Heart right ventricle (tissue), 16 donors: ENCODE data around the gene CAV3. TPM values are rescaled to one million over a fixed set of nuclear protein-coding genes. Genes with fewer than 3 reads are reported as not detected.

Source experiments
- ATAC-seq, 8 donors: fragments of 200-7000 bp; cut with Tn5 transposase; one replicate each; pipeline ENCODE4 v1.9.1; 2020; ENCODE audit warnings: mild to moderate bottlenecking in 8 of 8, moderate library complexity in 8 of 8, moderate number of reproducible peaks in 1 of 8
- DNase-seq, 2 donors: peaks; one replicate each; pipeline ENCODE4 v3.0.0-alpha.2; 2020
- H3K27ac ChIP-seq, 10 donors: fragments of 200-600 bp; sonication (generic) in 2 of 10; one replicate each; pipeline versions ENCODE4 v1.5.0 to v1.8.0; 2020 to 2022; ENCODE audit warnings: mild to moderate bottlenecking in 3 of 10
- H3K27me3 ChIP-seq, 7 donors: fragments of 200-600 bp; one replicate each; pipeline ENCODE4 v1.8.0; 2021 to 2022; ENCODE audit warnings: mild to moderate bottlenecking in 2 of 7
- H3K36me3 ChIP-seq, 9 donors: fragments of 200-600 bp; sonication (generic) in 1 of 9; one replicate each; pipeline versions ENCODE4 v1.5.0 to v1.8.0; 2020 to 2022; ENCODE audit warnings: mild to moderate bottlenecking in 2 of 9
- H3K4me1 ChIP-seq, 9 donors: fragments of 200-600 bp; sonication (generic) in 1 of 9; one replicate each; pipeline versions ENCODE4 v1.5.0 to v1.8.0; 2020 to 2022; ENCODE audit warnings: mild to moderate bottlenecking in 4 of 9
- H3K4me3 ChIP-seq, 10 donors: fragments of 200-600 bp; sonication (generic) in 2 of 10; one replicate each; pipeline versions ENCODE4 v1.5.0 to v1.8.0; 2020 to 2022; ENCODE audit warnings: mild to moderate bottlenecking in 7 of 10, moderate library complexity in 2 of 10
- H3K9me3 ChIP-seq, 11 donors: fragments of 200-600 bp in 10 of 11; sonication (generic) in 2 of 11; one replicate each; pipeline versions ENCODE4 v1.5.0 to v1.8.0; 2013 to 2022; ENCODE audit warnings: mild to moderate bottlenecking in 2 of 11, control low read depth in 1 of 11, moderate library complexity in 1 of 11
- whole genome bisulfite sequencing, 2 donors: extraction: QIAGEN DNeasy Blood & Tissue Kit; methylation state at CpG; one replicate each; pipeline ENCODE4 v1.1.7; 2013; ENCODE audit warnings: inconsistent platforms in 1 of 2; 5-methylcytosine and 5-hydroxymethylcytosine counted together
- intact Hi-C, 10 donors: fragments of 100-400 bp; cut with DNase I; formaldehyde crosslinking; loops; one replicate each; pipeline versions ENCODE4 v1.11.1 to v1.14.2; 2022
- polyA plus RNA-seq, 2 donors: library from polyadenylated mRNA; stranded (reverse); fragments of 200-250 nt; gene quantifications; one replicate each; pipeline ENCODE4 v1.2.3, GENCODE V29; 2013
- total RNA-seq, 10 donors: library from RNA; stranded (reverse); fragmentation: NEBNext Ultra II Directional in 3 of 10; extraction: Animal tissue kit (Norgen Biotek cat#: 25700) in 3 of 10; gene quantifications; one replicate each; pipeline versions ENCODE4 v1.2.1 to v1.2.4, GENCODE V29; 2021 to 2023
- TF ChIP-seq, protein P1 (sequence below), 9 donors: fragments of 200-600 bp; sonication (generic) in 2 of 9; IDR thresholded peaks; one replicate each; pipeline versions ENCODE4 v1.5.0 to v1.8.0; 2021 to 2022; ENCODE audit warnings: antibody characterized with exemption in 9 of 9, mild to moderate bottlenecking in 5 of 9, moderate library complexity in 1 of 9
- donor health status: Arrhythmogenic right ventricular cardiomyopathy.
- donor health status: ischemic (EF 13 %, LVEDD 7.1; RV severe dilation, severe dysfunction).
- donor health status: healthy with polysubstance abuse.
- donor health status: DM: no; HTN: yes; CAD: no.
- donor health status: DM: no; HTN: no; CAD: no.
- donor health status: ischemic (EF 25% LVEDD 6.9; RV normal size, moderate dysfunction).
- donor health status: ischemic (EF 25% LVEDD 5.7; RV mildly dilated, moderate dysfunction).
- donor health status: healthy.
- donor health status: DM: yes; HTN: yes; CAD: no.
- donor health status: Ischemic cardiomyopathy.
- donor health status: ischemic (EF 35%, LVEDD 5.7; RV mildly dilated, moderate dysfunction).
- donor health status: nonischemic (EF 11% LVEDD 7.7; RV severe dilation, severe dysfunction).
- donor health status: DM: yes; HTN: yes; CAD: no.
- donor health status: PGD.
- donor health status: ischemic (EF 29% LVEDD 5.4; RV normal size, mild dysfunction).
- donor health status: nonischemic (EF 23%, LVEDD 6.1; RV moderate dilation, normal function).

CAV3 gene
- total and polyA plus RNA-seq, 12 donors = 16.8 to 32.4 (median 23.9) TPM

DNA sequence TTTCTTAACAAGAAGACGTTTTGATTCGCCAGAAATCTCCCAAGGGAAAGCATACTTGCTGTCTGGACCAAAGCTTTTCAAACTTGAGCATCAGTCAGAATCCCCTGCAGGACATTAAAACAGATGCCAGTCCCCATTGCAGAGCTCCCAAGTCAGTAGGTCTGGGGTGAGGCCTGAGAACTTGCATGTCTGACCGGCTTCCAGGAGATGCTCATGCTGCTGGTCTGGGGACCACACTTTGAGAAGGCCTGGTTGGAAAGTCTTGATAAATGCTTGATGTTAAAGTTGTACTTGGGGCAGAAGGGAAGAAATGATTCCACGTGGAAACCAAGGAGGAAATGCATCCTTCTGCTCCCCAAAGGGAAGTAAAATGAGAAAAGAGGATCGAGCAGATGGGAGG, 24.3 kb upstream of the CAV3 start:
- TF ChIP-seq, protein P1, sequence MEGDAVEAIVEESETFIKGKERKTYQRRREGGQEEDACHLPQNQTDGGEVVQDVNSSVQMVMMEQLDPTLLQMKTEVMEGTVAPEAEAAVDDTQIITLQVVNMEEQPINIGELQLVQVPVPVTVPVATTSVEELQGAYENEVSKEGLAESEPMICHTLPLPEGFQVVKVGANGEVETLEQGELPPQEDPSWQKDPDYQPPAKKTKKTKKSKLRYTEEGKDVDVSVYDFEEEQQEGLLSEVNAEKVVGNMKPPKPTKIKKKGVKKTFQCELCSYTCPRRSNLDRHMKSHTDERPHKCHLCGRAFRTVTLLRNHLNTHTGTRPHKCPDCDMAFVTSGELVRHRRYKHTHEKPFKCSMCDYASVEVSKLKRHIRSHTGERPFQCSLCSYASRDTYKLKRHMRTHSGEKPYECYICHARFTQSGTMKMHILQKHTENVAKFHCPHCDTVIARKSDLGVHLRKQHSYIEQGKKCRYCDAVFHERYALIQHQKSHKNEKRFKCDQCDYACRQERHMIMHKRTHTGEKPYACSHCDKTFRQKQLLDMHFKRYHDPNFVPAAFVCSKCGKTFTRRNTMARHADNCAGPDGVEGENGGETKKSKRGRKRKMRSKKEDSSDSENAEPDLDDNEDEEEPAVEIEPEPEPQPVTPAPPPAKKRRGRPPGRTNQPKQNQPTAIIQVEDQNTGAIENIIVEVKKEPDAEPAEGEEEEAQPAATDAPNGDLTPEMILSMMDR (IDR thresholded peaks at IDR 0.05) = no peak
- 62 to 66% methylated on average over 5 of the region's 5 CpGs for WGBS, 2 donors
- ATAC-seq (no peak), DNase-seq (no peak)
- Histone ChIP-seq H3K36me3 (no peaks in the 10 kb centered on the region), H3K27ac (no peak overlapping the region), H3K27me3 (no peaks in the 10 kb centered on the region), H3K4me1 (peaks cover 0 to 16% (median 0%) of the 10 kb centered on the region in 9 donors), H3K9me3 (peaks cover 0 to 25% (median 4%) of the 10 kb centered on the region in 11 donors), H3K4me3 (no peak overlapping the region)
- intact Hi-C loops = no loop called here

DNA sequence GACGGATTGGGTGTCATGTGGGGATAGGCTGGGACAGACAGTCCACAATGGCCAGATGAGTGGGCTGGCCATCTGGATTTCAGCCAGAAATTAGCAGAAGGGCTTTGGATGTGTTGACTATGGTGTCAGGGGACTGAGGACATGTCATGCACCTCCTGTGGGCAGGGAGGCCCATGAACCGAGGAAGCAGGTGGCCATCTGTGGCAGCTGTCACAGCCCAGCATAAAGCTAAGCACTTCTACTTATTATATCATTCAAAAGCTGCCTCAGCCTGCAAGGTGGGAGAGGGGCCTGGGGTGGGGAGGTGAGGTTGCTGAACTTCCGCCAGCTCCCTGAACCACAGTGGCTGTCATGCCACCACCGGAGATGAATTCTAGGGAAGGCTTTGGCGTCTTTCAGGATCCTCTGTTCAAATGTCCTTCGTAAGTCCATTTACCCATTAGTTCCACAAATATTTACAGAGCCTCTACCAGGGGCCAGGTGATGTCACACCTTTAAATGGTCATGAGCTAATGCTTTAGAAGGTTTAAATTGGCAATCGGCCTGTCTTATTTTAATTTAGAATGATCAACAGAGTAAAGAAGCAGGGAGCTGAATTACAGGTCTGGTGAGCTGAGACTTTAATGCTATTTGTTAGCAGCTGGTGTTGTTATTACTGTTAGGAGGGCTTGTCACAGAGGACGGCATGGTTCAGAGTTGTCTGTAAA, 23.6 kb upstream of the CAV3 start:
- no peaks in the 10 kb centered on the region for H3K27me3 ChIP-seq
- peaks cover 0 to 16% (median 0%) of the 10 kb centered on the region in 9 donors for H3K4me1 ChIP-seq
- ATAC-seq (no peak), DNase-seq (no peak)
- 81 to 85% methylated on average over 8 of the region's 8 CpGs for WGBS, 2 donors
- intact Hi-C loops = no loop called here
- TF ChIP-seq, protein P1 (IDR thresholded peaks at IDR 0.05) = no peak
- no peak overlapping the region for H3K27ac ChIP-seq
- H3K4me3 ChIP-seq = no peak overlapping the region
- H3K36me3 ChIP-seq = no peaks in the 10 kb centered on the region
- peaks cover 0 to 19% (median 4%) of the 10 kb centered on the region in 11 donors for H3K9me3 ChIP-seq

DNA sequence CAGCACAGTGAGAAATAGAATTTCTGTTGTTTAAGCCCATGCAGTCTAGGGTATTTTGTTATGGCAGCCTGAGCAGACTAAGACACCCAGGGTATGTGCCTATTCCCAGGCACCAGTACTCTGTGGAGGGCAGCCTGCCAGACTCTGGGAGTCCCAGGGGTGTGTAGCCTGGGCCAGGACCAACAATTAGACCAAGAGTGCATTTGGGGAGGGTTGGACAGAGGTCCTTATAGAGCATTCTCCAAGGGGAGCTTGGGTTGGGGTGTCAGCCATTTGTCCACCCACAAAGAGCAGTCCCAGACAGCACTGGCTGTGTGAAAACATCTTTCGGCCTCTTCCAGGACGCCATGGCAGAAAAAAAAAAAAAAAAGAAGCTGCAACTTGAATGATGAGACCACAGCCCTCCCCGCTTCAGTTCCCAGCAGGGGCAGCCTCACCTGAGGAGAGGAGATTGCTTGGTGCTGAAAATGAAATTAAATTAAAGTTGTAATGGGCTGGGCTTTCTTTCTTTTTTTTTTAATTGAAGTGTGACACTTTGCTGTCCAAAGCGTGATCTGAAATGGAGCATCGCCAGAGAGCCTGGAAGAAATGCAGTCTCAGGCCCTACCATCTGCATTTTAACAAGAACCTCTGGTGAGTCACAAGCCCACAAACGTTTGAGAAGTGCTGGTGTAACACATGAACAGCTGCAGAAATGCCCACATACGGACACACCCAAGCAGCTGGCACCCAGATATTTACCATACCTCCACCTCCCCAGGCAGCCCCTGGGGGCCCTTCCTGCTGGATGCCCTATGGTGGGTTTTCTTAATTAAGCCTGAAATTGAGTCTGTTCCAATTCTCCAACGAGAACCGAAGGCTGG, 21.3 kb upstream of the CAV3 start:
- Histone ChIP-seq H3K4me3 (no peak overlapping the region), H3K36me3 (no peaks in the 10 kb centered on the region), H3K9me3 (no peaks in the 10 kb centered on the region), H3K27me3 (no peaks in the 10 kb centered on the region), H3K27ac (no peak overlapping the region), H3K4me1 (peaks cover 0 to 16% (median 0%) of the 10 kb centered on the region in 9 donors)
- DNase-seq (no peak), ATAC-seq (peak in 3 of 8 donors; percentile 27 to 56 (median 38))
- WGBS, 2 donors = 61 to 62% methylated on average over 9 of the region's 9 CpGs
- intact Hi-C loops = no loop called here
- TF ChIP-seq, protein P1 (IDR thresholded peaks at IDR 0.05) = no peak

DNA sequence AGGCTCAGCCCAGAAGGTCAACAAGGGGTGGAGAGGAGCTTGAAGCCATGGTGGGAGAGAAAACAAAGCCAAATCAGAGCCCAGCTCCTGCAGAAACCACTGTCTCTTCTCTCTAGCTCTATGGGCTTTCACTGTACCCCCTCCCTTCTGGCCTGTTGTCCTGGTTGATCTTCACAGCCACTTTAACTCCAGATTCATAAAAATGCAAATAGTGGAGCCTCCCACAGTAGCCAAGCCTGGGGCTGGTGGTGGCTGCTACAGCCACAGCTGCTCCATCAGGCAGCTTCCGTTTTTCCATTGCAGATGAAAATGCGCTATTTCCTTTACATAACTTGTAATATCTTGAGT, 20.7 kb upstream of the CAV3 start:
- Histone ChIP-seq H3K4me1 (peaks cover 0 to 16% (median 0%) of the 10 kb centered on the region in 9 donors), H3K27me3 (no peaks in the 10 kb centered on the region), H3K9me3 (no peaks in the 10 kb centered on the region), H3K36me3 (no peaks in the 10 kb centered on the region), H3K4me3 (no peak overlapping the region), H3K27ac (no peak overlapping the region)
- no peak for ATAC-seq
- 78 to 82% methylated on average over 2 of the region's 2 CpGs for WGBS, 2 donors
- TF ChIP-seq, protein P1 (IDR thresholded peaks at IDR 0.05) = no peak
- intact Hi-C loops = no loop called here
- DNase-seq = no peak
